Jurkat, Clone E6-1 (cell line): ENCODE measurements around the gene ZNF507.
"Not testable (repeated sequence)": the region's sequence is repeated elsewhere in the genome, so short reads cannot be mapped to it uniquely, and the experiment has no call there.

Experiments
- DNase-seq: peaks from one replicate; pipeline ENCODE4 v3.0.0-alpha.2; 2011; ENCODE audit warnings: low read depth, low spot score
- H3K4me3 ChIP-seq: 2 replicates; pipeline ENCODE4 v1.5.1; 2011; ENCODE audit warnings: mild to moderate bottlenecking, low read length, control low read depth, moderate library complexity

The ZNF507 gene

DNA sequence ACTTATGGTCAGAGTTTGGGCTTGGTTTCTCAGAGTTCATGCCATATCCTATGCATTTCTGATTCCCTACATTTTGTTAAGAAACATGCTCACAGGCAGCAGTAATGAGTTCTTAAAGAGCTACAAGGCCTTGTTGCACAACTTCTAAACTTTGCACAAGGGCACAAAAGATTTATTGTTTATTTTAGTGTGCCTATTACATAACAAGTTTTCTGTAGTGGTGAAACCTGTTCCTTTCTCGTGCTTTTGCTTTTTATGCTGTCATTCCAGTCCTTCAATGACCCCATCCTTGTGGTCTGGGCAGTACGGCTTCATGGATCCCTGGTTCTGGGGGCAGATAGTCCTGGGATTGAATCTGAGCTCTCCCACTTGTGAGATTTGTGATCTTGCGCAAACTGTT, 17.8 kb downstream of the ZNF507 start:
- H3K4me3 ChIP-seq, result no peak overlapping the region
- DNase-seq, result no peak

DNA sequence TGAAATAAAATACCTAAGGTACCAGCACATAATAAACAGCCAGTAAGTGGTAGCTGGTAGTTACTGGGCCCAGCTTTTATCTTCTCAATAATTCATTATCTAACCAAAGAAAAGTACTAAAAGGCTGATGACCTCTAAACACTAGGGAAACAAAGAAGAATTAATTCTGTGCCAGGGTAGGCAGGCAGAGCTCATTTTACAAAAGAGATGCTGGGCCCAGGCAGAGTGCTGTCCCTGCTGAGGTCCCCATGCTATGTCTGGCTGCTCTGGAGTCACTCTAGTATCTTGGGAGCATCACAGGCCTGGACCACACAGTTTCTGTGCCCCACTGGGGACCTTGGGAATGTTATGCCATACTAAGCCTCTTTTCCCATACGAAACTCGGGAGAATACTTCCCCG, 18.2 kb downstream of the ZNF507 start:
- no peak overlapping the region for H3K4me3 ChIP-seq
- DNase-seq, result no peak

DNA sequence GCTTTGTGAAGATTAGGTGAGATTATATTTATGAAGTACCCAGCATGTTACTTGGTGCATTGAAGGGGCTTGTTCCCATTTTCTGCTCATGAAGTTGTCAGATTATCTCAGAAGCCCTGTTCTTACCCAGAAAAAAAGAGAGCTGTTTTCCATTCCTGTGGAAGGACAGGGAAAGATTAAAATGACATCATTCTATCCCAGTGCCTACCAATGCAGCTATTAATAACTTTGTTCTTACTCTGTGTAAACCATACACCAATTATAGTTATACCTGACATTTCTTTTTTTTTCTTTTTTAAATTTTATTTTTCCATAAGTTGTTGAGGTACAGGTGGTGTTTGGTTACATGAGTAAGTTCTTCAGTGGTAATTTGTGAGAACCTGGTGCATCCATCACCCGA, 18.6 kb downstream of the ZNF507 start:
- DNase-seq, result no peak
- no peak overlapping the region for H3K4me3 ChIP-seq

DNA sequence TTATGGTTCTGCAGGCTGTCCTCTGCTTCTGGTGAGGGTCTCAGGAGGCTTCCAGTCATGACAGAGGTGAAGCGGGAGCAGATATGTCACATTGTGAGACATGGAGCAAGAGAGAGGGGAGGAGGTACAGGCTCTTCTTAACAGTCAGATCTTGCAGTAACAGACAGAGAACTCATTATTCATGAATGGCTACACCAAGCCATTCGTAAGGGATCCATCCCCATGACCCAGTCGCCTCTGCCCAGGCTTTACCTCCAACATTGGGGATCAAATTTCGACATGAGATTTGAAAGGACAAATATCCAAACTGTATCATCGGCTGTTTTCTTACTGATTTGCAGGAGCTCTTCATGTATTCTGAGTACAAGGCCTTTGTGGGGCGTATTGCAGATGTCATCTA, 21.7 kb downstream of the ZNF507 start:
- no peak for DNase-seq
- no peak overlapping the region for H3K4me3 ChIP-seq

DNA sequence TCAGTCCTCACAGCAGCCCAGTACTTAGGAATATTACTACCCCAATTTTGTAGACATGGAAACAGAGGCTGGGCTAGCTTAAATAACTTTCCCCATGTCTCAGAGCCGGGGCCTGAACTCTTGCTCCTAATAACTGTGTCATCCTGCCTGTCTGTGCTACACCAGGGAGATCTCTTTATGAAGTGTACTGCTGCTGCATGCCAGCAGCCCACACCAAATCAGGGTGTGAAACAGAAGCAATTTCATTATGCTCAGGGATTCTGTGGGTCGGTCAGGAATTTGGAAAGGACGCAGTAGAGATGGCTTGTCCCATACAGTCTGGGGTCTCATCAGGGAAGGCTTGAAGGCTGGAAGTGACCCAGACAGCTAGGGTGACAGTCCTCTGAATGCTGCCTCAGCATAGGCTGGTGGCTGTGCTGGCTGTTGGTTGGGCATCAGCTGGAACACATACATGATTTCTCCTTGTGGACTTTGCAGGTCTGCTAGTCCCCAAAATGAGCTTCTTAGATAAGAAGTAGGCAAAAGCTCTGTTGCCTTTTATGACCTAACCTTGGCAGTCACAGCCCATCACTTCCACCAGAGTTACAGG, 22.6 kb downstream of the ZNF507 start:
- no peak for DNase-seq
- no peak overlapping the region for H3K4me3 ChIP-seq

DNA sequence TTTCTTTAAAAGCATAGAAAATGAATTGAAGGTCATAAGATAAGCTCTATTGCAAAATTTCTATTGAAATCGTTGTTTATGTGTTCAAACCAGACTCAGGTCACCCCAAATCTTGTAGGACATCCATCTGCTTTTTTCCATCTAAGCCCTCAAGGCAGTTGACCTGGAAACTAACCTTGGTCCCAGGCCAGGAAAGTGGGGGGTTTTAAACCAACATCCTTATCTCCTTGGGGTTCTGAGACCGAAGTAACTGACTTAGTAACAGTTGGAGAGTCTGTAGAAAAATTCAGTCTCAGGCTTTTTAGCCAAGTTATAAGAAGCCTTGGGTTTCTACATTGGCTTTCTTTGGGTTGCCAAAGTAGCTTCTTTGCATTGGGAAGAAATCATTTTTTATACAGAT, 23.4 kb downstream of the ZNF507 start:
- no peak for DNase-seq
- H3K4me3 ChIP-seq, result no peak overlapping the region

- no peak for DNase-seq
These were observed 27.5 kb downstream of the ZNF507 start for GRCh38 chr19:32372726-32373517.

GRCh38 chr19:32373585-32374295, 28.3 kb downstream of the ZNF507 start:
- H3K4me3 ChIP-seq, result no peak overlapping the region
- no peak for DNase-seq

More at GRCh38 chr19:32372726-32373517, 27.5 kb downstream of the ZNF507 start:
- no peak overlapping the region for H3K4me3 ChIP-seq

- DNase-seq, H3K4me3 ChIP-seq: not testable (repeated sequence)
These were observed 29.0 kb downstream of the ZNF507 start for GRCh38 chr19:32374362-32374761.

DNA sequence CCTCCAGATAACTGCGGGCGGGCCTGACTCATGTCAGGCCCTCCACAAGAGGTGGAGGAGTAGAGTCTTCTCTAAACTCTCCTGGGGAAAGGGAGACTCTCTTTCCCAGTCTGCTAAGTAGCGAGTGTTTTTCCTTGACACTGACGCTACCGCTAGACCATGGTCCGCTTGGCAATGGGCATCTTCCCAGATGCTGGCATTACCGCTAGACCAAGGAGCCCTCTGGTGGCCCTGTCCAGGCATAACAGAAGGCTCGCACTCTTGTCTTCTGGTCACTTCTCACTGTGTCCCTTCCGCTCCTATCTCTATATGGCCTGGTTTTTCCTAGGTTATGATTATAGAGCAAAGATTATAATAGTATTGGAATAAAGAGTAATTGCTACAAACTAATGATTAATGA, 31.7 kb downstream of the ZNF507 start:
- H3K4me3 ChIP-seq, DNase-seq: not testable (repeated sequence)

DNA sequence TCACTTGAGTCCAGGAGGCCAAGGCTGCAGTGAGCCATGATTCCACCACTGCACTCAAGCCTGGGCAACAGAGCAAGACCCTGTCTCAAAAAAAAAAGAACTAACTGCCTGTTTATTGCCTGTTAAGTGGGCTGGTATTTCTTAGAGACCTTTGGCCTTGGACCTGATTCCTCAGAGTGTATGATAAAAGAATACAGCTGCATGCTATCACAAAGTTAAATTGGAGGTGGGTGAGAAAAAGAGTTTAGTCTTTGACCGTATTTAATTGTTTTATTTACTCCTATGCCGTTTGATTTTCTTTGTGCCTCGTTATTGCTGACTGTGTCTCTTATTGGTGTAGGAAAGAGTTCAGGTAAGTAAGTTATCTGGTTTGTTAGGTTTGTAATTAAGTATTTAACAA, 34.9 kb downstream of the ZNF507 start:
- DNase-seq, result no peak
- H3K4me3 ChIP-seq, result no peak overlapping the region

- no peak overlapping the region for H3K4me3 ChIP-seq
- no peak for DNase-seq
These were observed 42.4 kb downstream of the ZNF507 start for GRCh38 chr19:32387701-32388392.

GRCh38 chr19:32388393-32388855, 43.0 kb downstream of the ZNF507 start:
- H3K4me3 ChIP-seq, result no peak overlapping the region
- DNase-seq, result no peak

GRCh38 chr19:32392901-32393300, 47.5 kb downstream of the ZNF507 start:
- H3K4me3 ChIP-seq, result no peak overlapping the region
- no peak for DNase-seq

- no peak for DNase-seq
These were observed 50.7 kb downstream of the ZNF507 start for GRCh38 chr19:32396046-32396652.

GRCh38 chr19:32397671-32398101, 52.3 kb downstream of the ZNF507 start:
- no peak for DNase-seq
- H3K4me3 ChIP-seq, result no peak overlapping the region

More at GRCh38 chr19:32396046-32396652, 50.7 kb downstream of the ZNF507 start:
- no peak overlapping the region for H3K4me3 ChIP-seq

DNA sequence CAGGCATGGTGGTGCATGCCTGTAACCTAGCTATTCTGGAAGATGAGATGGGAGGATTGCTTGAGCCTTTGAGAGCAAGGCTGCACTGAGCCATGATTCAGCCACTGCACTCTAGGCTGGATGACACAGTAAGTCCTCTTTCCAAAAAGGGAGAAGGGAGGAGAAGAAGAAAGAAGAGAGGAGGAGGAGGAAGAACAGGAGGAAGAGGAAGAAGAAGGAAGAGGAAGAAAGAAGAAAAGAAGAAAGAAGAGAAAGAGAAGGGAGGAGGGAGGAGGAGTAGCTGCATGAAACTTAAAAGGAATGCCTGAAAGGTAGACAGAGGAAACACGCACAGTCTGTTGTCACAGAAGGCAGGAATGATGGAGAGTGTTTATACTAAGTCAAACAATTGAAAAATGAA, 56.6 kb downstream of the ZNF507 start:
- no peak overlapping the region for H3K4me3 ChIP-seq

GRCh38 chr19:32403291-32403995, 58.0 kb downstream of the ZNF507 start:
- no peak overlapping the region for H3K4me3 ChIP-seq
- no peak for DNase-seq

More for the DNA sequence above, 56.6 kb downstream of the ZNF507 start:
- DNase-seq, result no peak
